NCI-H524 (cell line): ENCODE measurements around the gene ANKRD44.

Experiments used
- DNase-seq, 2 experiments: peaks; one replicate each; lab custom pipeline; 2025; lab: John Stamatoyannopoulos, UW

ANKRD44 gene

DNA sequence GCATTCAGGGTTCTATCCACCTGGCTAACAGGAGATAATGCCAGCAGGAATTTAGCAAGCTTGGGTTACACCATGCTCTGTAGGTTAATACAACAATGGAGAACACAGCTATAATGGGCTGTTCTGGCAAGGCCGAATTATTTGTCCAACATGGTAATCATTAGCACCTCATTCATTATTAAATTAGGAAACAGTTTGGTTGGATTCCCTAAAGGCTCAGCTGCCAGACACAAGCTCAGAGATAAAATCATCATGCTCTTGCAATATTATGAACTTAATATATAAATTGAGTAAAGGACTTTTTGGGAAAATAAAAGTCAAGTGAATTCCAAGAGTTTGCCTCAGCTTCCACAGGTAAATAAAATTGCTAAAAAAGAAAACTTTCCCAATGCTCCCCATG lies 166.4 kb downstream of the ANKRD44 start:
- DNase-seq: no peak

DNA sequence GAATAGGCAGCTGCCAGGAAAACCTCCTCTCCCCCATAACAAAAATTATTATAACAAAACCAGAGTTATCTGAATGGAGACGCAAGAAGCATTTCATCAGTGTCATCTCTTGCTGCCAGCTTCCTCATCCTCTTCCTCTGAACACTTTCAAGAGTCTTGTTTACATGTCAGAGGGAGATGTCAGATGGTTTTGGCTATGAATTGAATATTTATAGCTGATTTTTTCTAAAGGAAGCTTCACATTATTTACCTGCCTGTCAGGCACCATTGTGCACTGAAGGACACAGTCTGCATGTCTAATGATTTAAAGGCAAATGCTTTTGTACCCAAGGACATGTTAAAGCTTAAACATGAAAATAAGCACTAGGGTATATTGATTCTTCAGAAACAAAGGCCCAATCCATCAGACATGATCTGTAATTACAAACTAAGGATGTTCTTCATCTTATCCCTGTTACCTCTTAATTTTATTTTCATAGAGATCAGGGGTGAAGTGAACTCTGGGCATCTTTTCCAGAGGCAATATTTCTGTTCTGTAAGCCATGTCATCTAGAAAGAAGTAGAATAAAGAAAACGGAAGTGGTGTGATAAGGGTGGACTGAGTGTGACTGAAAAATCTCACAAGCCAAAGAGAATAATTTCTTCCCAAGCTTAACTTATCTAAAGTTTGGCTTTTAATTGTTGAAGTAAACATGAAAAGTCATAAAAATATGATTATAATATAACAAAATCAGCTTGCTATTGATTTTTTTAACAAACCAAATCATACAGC lies 168.7 kb downstream of the ANKRD44 start:
- no peak for DNase-seq

DNA sequence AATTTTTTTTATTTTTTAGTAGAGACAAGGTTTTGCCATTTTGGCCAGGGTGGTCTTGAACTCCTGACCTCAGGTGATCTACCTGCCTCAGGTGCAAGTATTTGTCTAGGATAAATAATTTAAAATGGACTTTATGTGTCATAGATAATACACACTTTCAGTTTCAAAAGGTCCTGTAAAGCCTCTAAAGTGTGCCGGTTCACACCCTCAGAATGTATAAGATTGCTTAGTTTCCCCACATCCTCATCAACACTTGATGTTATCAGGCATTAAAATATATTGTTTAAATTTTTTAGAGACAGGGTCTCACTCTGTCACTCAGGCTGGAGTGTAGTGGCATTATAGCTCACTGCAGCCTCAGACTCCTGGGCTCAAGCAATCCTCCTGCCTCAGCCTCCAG lies 170.5 kb downstream of the ANKRD44 start:
- no peak for DNase-seq

DNA sequence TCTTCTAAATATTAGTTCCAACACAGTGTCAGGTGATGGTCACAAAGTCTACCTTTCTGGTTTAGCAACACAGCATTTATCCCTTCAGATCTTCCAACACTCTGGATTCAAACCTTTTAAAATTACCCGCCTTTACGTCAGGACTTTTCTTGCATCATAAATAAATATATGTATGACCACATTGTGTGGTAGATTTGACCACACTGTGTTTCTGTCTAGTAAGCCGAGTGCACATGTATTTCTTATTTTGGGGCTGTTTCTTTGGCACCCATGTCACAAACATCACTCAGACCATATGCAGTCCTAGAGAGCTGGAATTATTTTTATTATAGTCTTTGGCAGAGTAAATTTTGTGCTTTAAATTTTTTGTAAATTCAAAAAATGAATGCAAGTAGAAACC lies 172.1 kb downstream of the ANKRD44 start:
- no peak for DNase-seq

DNA sequence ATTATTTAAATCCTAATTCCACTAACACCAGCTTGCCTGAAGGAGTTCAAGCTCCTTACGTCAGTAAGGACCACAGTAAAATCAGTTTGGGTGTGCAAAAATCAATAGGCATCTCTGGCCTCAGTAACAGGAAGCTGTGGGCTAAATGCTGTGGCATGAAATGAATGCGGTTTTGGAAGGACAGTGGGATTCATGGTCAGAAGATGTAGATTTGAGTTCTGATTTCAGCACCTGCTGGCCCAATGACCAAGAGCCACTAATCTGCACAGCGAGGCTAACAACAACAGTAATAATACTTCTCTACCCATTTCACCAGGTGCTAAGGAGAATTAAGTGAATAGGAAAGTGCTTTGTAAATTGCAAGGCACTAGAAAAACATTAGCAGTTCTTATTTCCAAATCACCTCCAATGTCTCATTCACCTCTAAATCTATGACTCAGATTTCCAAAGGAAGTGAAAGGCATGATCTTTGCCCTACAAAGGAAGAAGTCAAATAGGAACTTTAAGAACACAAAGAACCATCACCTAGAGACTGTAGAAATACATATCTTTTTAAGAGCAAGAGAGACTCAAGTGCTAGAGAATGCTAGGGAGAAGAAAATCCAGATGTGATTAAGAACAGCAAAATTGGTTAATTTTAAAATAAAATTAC lies 172.6 kb downstream of the ANKRD44 start:
- DNase-seq: no peak

DNA sequence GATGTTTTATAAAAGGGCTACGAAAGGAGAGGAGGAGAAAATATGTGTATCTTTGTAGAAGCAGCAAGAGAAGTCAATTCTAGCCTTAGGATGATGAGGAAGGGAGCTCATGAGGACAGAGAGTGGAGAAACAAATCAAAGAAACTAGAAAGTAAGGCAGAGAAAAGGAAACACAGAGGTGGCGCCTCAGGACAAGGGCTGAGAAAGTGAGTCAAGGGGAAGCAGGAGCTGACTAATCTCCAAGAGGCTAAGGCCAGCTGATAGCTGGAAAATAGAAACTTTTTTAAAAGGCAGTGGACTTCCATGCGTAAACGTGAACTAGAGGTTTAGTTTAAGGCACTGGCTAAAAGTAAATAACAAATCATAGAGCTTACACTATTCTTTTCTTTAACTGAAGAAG lies 173.3 kb downstream of the ANKRD44 start:
- no peak for DNase-seq

DNA sequence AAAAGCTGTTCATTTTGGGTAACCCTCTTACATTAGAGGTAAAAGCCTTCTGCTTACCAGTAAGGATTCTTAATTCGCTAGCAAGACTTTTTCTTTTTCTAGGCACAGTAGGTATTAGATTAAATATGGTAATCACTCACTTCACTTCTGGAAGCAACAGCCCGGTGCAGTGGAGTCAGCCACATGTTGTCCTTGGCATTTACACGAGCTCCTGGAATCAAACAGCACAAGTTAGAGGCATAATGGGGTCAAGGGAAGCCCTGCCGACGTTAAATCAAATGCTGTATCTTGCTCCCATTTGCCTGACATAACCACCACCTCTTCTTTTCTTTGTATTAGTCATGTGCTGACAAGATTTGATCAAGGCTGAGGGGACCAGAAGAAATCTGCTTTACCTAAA lies 174.1 kb downstream of the ANKRD44 start:
- no peak for DNase-seq

DNA sequence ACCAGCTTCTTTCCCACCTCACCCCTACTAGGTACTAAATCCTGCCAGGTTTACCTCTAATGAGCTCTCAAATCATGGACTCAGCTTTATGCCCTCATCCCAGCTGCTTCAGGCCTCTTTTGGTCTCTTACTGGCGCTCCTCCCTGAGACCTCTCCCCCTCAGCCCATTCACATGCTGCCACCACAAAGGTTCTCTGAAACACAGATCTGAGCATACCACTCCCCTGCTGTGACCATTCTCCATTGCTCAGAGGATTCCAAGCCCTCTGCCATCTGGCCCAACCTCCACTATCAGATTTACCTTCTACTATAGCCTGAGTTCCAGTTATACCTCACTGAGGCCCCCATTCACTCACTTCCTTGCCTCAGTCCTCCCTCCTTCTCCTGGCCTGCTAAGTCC lies 174.8 kb downstream of the ANKRD44 start:
- no peak for DNase-seq

DNA sequence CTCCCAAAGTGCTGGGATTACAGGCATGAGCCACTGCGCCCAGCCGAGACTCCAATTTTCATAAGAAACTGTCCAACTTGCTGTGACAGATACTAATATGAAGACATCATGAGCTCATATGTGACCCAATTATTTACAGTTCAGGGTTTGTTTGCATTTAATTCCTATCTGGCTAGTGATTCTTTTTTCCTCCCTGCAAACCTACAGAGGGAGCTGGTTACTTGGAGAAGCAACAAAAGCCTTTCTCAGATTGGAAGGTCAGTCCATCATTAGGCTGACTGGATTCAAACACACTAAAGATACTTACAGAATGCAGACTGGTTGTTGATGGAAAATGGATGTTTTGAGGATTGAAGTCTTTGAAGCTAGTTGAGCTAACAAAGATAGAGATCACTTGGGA lies 176.4 kb downstream of the ANKRD44 start:
- no peak for DNase-seq

DNA sequence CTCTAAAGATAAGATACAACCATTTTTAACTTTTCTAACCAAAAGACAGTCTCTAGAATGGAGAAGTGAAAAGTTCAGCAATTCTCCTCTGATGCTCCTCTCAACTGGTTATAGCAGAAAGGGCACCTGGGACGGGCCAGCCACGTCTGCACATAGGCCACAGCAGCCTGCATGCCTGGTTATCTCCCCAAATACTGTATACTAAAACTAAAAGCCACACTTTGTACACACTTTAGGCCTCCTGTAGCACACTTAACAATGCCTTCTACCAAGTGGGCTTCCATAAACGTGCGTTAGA lies 179.1 kb downstream of the ANKRD44 start:
- DNase-seq: no peak

DNA sequence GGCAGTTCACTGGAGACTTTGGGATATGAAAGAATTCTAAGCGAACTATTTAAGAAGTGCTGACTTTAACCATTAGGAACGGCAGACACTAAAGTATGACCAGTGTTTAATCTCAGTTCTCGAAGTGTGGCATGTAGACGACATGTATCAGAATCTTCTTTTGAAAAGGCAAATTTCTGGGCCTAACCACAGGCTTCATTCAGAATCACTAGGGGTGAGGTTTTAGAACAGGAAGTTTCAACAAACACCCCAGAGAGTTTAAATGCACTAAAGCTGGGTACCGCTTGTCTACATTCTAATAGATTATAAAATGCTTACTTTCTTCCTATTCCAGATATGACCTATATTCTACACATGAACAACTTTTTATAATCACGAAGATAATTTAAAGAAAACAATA lies 180.3 kb downstream of the ANKRD44 start:
- no peak for DNase-seq

DNA sequence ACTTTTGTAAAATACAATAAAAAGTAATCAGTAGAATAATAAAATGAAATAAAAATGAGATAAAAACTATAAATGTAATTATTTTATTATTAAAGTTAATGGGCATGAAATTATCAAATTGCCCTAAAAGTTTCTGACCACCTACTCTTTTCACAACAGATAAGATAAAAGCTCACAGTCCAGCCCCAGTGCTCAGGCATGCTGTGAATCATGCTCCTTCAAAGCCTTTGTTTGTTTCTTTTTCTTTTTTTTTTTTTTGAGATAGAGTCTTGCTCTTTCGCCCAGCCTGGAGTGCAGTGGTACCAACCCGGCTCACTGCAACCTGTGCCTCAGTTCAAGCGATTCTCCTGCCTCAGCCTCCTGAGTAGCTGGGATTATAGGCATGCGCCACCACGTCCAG lies 181.7 kb downstream of the ANKRD44 start:
- no peak for DNase-seq

DNA sequence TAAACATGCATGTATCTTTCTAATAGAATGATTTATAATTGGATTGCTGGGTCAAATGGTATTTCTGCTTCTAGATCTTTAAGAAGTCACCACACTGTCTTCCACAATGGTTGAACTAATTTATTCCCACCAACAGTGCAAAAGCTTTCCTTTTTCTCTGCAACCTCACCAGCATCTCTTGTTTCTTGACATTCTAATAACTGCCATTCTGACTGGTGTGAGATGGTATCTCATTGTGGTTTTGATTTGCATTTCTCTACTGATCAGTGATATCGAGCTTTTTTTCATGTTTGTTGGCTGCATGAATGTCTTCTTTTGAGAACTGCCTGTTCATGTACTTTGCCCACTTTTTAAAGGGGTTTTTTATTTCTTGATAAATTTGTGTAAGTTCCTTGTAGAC lies 182.5 kb downstream of the ANKRD44 start:
- DNase-seq: no peak

DNA sequence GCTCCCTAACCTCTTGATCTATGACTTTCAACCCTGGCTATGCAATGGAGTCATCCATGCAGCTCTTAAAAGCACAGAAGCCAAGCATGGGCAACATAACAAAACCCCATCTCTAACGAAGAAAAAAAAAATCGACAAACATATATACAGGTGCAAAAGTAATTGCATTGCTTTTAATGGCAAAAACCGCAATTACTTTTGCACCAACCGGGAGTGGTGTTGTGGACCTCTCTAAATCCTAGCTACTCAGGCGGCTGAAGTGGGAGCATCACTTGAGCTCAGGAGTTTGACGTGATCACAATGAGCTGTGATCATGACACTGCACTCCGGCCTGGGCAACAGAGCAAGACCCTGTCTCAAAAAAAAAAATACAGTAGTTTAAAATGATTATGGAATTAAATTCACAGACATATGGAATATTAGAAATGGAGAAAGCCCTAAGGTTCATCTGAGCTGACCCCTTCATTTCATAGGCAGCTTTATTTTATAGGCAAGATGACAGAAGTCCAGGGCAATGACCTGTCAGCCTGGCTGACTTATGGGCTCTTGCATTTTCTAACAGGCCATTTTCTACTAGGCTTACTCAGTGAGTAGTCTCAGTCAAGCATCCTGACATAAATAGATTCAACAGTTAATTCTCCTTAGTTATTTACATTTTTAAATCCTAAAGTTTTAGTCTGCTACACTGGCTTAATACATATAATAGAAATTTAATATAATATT lies 183.8 kb downstream of the ANKRD44 start:
- no peak for DNase-seq

DNA sequence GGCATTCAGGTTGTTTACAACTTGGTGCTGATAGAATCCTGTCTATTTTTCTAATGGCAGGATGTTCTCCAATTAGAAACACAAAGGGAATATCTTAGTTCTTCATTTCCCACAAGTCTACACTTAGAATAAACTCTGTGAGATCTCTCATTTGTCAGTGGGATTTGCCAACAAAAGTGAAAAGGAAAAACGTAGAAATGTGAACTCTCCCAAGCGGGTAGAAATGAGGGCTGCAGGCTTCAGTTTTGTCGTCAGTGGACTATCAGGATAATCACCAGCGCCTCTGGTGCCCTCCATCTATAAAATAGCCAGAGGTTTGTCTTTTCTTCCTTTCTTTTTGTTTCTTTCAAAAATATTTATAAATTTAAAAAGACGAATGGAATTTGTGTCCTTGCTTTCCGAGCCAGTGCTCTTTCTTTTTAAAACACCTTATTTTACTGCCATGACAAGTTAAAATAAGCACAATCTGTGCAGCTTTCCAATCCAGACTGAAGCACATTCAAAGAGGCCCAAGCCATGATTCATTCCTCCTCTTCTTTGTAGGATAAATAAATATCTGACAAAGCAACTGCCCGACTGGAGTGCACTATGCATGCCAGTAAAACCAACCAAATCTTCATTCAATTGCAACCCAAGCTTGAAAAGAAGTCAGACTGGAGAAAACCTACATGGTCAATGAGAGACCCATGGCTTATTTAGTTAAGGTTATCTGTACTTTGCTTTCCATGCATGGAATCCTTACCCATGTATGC lies 185.8 kb downstream of the ANKRD44 start:
- no peak for DNase-seq

DNA sequence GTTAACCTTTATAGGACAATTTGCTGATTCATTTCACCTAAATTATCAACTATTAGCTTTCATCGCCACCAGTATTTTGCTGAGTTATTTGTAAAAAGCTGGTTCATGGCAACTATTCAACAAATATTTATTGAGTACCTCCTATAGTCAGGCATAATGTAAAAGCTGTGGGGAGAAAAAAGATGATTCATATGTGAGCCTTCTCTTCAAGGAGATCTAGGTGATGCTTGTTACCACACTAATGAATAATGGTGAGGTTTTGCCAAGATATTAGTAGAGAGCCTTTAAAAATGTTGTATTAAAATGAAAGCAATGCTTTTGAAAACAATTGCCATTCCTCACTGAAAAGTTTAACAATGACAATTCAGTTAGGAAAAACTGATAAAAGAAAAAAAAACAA lies 187.8 kb downstream of the ANKRD44 start:
- no peak for DNase-seq

DNA sequence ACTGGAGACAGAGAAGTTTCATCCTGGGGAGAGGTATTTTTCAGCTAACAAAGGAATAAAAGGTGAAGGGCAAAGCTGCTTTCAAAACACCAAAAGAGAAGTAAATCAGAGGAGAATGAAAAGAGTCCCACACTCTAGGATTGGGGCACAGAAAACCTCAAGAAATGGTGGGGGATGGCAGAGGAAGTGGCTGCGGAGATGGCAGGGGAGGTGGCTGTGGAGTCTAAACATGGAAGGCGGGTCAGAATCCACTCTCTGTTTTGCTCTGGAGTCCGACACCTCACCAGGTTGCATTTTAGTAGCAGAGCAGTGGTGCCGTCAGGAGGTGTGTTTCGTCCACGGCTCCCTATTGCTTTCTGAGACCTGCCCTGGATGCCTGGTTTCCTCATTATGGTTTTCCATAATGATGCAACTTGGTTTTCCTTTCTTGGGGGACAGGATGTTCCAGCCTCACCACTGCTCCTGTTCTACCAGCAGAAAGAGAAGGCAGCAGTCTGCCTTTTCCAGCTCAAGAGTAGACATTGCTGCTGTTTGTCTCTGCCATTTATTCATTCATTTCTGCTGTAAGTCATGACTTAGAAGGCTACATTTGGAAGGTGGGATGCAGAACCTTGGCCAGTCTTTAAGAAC lies 188.7 kb downstream of the ANKRD44 start:
- DNase-seq: no peak

DNA sequence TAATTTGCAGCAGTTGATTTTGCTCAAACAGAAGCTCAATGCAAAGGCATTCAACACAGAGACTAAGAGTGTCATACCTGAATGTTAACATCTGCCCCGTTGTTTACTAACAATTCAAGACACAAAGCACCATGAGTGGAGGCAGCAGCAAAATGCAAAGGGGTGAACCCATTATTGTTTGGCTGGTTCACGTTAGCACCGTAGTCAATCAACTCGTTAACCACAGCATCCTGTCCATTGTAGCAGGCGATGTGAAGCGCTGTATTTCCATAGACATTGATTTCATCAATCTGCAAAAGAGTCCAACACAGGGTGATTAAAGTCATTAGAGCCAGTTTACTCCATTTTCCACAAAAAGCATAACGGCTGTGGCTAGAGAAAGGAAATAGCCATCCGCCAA lies 189.3 kb downstream of the ANKRD44 start:
- no peak for DNase-seq

DNA sequence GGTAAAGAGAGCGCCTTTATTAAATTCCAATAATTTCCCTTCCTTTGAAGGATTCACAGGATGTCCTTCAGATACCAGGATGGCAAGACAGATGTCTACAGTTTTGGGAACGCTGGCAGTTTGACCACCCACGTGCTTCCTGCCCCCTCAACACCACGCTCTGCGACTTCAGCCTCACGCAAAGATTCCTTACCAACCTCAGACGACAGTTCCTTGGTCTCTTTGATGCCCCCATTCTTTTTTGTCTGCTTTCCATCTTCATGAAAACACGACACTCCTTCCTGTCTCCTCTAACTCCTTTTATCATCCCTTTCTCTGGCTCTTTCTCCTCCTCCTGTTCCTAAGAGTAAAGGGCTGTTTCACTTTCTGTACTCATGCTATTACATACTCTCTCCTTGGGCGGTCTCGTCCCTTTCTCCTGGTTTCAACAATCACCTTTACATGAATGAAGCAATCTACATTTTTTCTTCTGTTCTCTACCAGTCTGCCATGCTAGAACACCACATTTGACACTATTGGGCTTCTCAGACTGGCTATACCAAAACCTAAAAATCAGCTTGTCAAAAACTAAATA lies 194.2 kb downstream of the ANKRD44 start:
- no peak for DNase-seq

DNA sequence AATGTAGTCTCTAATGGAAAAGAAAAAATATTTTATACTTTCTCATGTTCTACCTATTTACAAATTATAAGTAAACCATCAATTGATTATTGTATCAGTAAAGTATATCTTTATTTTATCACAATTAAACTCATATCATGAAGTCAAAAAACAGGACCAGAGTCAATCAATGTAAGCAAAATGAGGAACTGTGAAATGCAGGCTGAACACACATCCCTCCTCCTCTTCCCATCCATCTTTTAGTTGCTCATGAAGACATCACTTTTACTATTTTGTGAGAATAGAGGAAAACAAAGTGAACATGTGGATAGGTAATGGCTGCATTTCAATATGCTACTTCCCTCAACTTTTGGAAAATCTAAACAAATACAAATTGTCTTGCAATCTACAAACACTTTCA lies 195.3 kb downstream of the ANKRD44 start:
- DNase-seq: no peak

DNA sequence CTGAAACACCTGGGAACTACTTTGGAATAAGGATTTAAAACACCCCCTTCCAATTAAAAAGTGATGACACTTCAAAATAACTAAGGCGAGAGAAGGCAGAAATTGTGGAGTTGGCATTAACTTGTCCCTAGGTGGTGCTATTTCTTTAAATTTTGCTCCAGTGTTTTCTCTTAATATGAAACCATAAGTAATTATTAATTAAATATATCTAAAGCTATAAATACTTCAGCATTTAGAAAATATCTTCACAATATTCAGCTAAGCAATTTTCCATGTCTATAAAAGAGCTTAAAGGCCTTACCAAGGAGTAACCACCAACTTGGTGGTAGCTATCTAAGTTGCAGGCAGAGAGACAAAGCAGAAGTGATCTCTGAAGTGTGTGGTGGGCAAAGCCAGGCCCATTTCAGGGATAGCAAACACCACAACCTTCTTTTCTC lies 197.3 kb downstream of the ANKRD44 start:
- peak in 1 of 2 experiments; percentile 29 for DNase-seq

DNA sequence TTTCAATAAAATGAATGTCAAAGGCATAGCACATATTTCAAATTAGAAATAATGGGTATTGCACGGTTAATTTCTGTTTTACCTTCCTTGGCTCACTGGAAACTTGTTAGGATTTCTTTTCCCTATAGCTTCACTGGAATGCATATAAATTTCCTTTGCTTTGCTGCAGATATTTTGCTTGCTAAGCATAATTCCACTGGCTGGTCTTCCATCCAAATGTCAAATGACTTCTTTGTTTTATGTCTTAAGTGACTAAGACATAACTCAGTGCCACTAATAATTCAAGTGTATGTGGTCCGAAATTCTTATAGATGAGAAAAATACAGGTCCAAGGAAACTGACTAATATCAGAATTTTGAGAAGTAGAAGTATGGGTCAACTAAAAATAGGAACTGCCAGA lies 201.3 kb downstream of the ANKRD44 start:
- no peak for DNase-seq
